Activated CD4-positive, CD25-positive, alpha-beta regulatory T cell treated with anti-CD3 and anti-CD28 coated beads, Interleukin-2, amount 50 U/mL, for 72 hours (primary cell): ENCODE measurements around the gene CTBP2.
"Not testable (repeated sequence)": the region's sequence is repeated elsewhere in the genome, so short reads cannot be mapped to it uniquely, and the experiment has no call there.

Experiments used
- DNase-seq: peaks from one replicate; pipeline ENCODE4 v3.0.0; 2021

CTBP2 gene

GRCh38 chr10:125082881-125083575 lies 77.3 kb downstream of the CTBP2 start:
- DNase-seq, result no peak

- DNase-seq, result not testable (repeated sequence)
Observed at GRCh38 chr10:125082471-125082870, 77.9 kb downstream of the CTBP2 start.

- no peak for DNase-seq
Observed at GRCh38 chr10:125081931-125082330, 78.4 kb downstream of the CTBP2 start.

GRCh38 chr10:125080984-125081383 lies 79.4 kb downstream of the CTBP2 start:
- DNase-seq, result no peak

- DNase-seq, result no peak
Observed at GRCh38 chr10:125080296-125080695, 80.1 kb downstream of the CTBP2 start.

- no peak for DNase-seq
Observed at GRCh38 chr10:125079091-125079600, 81.2 kb downstream of the CTBP2 start.

- DNase-seq, result no peak
Observed at GRCh38 chr10:125076891-125077541, 83.3 kb downstream of the CTBP2 start.

- no peak for DNase-seq
Observed at GRCh38 chr10:125076121-125076825, 84.1 kb downstream of the CTBP2 start.

GRCh38 chr10:125073996-125074395 lies 86.4 kb downstream of the CTBP2 start:
- DNase-seq, result no peak

- no peak for DNase-seq
Observed at GRCh38 chr10:125072794-125073193, 87.6 kb downstream of the CTBP2 start.

GRCh38 chr10:125071008-125071407 lies 89.4 kb downstream of the CTBP2 start:
- DNase-seq, result no peak

GRCh38 chr10:125068406-125068805 lies 92.0 kb downstream of the CTBP2 start:
- DNase-seq, result no peak

GRCh38 chr10:125067764-125068163 lies 92.6 kb downstream of the CTBP2 start:
- DNase-seq, result no peak

- no peak for DNase-seq
Observed at GRCh38 chr10:125066764-125067450, 93.5 kb downstream of the CTBP2 start.

- DNase-seq, result no peak
Observed at GRCh38 chr10:125064681-125065492, 95.5 kb downstream of the CTBP2 start.

GRCh38 chr10:125063256-125063925 lies 97.0 kb downstream of the CTBP2 start:
- no peak for DNase-seq

- DNase-seq, result no peak
Observed at GRCh38 chr10:125062914-125063230, 97.5 kb downstream of the CTBP2 start.

GRCh38 chr10:125062227-125062913 lies 98.0 kb downstream of the CTBP2 start:
- DNase-seq, result no peak

GRCh38 chr10:125061557-125062226 lies 98.7 kb downstream of the CTBP2 start:
- no peak for DNase-seq

GRCh38 chr10:125060826-125061556 lies 99.4 kb downstream of the CTBP2 start:
- no peak for DNase-seq
